NCI-H2081 treated with DMSO at 0.1 percent for 48 hours (cell line): ENCODE measurements around the gene SLC35B2.

ENCODE experiments used
- DNase-seq: peaks from one replicate; lab custom pipeline; 2025; lab: John Stamatoyannopoulos, UW

SLC35B2 gene, protein sequence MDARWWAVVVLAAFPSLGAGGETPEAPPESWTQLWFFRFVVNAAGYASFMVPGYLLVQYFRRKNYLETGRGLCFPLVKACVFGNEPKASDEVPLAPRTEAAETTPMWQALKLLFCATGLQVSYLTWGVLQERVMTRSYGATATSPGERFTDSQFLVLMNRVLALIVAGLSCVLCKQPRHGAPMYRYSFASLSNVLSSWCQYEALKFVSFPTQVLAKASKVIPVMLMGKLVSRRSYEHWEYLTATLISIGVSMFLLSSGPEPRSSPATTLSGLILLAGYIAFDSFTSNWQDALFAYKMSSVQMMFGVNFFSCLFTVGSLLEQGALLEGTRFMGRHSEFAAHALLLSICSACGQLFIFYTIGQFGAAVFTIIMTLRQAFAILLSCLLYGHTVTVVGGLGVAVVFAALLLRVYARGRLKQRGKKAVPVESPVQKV

DNA sequence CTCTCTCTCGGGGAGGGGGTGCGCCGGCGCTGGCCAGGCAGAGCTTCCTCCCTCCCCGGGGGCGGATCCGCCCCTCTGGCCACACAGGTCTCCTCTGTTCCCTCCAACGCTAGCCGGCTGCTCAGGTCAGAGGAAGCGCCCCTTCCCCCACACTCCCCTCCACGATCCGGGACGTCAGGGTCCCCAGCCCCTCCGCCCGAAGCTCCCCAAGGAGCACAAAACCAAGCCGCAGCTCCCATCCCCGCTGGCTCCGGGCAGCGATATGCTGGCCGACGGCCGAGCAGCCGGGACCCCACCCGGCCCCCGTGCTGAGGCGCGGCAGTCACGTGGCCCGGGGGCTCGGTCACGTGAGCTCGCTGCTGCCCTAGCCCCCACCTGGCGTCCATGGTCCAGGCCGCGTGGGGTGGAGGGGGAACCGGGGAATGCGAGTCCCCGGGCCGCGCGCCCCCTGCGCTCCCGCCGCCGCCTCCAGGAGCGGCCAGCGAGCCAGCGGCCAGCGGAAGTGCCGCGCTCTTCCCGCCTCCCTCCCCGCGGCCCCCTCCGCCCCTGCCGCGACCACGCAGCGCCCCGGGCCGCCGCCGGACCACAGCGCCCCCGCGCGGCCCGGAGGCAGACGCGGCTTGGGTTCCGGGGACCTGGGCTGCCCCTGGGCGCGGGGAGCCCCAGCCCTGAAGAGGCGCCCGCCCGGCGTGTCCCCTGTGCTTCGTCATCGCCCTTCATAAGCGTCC is at the start of gene SLC35B2:
SLC35B2 (minus strand) TSS at position 504 of the 728 bp plus-strand sequence; CDS start at position 386, 118 bp downstream.
- DNase-seq = no peak

DNA sequence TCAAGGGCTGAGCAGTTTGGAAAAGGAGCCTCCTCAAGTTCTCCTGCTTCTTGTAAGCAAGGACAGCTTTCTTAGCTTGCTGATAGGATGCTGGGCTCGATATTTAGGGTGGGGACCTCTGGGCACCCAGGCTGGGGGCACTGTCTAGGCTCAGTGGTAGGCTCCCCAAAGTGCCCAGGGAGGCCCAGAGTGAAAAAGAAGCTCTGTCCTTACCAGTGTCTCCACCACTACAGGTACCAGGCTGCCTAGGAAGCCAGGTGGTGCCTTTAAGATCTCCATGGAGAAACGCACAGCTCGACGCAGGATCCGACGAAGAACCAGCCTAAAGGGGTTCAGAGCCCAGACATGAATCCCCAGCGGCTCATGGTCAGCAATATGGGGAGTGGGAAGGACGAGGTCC is 49.4 kb upstream of the SLC35B2 start:
- no peak for DNase-seq

DNA sequence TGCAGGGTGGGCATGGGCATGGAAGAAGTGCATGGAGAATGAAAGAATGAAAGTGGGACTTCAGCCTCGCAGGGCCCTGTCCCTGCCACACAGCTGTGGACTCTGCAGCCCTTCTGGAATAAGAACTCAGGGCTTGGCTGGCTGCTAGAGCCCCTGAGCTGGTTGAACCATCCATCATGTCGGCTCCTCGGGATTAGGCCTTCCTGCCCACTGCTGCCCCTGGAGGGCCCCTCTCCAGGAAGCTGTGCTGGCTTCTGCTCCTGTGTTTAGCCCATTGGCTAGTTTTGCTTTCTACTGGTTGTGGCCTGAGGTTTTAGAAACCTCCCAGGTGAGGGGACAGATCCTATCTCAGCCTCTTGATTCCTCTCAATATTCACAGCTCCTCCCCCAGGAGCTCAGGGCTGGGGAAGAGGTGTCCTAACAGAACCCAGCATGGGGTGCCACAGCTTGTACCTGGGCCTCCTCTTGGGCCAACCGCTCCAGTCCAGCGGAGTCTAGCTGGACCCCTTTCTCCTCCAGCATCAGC is 47.9 kb upstream of the SLC35B2 start:
- DNase-seq = no peak

DNA sequence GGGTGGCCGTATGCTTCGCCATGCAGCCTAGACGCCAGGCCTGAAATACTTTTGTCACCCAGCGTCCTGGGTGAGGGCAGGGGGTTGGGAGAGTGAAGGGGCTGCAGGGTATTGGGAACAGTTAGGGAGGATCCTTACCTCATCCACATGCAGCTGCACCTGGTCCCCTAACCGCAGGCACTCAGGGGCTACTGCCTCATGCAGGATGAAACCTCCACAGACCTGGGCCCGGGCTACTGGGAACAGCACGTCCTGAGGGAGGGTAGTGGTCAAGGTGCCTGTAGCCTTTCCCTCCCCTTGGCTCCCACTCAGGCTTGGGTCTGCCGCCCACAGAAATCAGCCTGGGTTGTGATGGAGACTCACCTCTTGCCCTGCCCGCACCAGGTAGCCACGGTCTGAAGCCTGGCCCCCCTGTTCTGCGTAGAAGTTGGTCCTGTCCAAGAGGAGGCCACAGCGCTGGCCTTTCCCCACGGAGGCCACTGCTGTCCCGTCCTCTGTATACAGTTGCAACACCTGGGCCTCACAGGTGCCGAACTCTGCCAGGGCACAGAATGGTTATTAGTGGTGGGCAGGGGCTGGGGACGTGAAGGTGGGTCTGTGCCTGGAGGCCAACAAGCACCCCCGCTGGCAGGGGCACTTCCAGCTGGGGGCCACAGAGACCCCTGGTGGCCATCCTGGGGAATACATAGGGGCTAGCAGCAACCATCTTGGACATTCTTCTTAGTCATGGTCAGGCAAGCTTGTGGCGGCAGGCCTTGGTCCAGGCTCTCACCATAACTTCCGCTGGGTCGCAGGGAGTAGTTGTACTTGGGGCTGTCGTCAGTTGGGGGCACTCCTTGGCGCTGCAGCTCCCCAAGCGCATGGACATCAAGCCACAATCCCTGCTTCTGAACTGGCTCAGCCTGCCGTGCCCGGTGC is 47.2 kb upstream of the SLC35B2 start:
- DNase-seq = no peak

DNA sequence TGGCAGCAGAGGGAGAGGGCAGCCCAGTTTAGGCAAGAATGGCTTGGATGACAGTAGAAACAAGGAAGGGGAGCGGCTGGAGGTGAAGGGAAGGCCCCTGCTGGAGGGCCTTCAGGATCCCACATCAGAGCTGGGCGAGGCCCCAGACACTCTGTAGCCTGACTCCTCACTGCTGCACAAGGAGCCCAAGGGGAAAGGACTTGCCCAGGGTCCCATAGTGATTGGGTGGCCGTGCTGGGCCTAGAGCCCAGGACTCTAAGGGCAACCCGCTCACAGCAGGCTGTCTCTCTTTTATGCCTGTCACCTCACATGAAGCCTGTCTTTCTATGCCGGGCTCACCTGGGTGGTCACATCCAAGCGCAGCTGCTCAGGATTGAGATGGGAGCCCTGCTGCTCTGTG is 46.5 kb upstream of the SLC35B2 start:
- DNase-seq = no peak

DNA sequence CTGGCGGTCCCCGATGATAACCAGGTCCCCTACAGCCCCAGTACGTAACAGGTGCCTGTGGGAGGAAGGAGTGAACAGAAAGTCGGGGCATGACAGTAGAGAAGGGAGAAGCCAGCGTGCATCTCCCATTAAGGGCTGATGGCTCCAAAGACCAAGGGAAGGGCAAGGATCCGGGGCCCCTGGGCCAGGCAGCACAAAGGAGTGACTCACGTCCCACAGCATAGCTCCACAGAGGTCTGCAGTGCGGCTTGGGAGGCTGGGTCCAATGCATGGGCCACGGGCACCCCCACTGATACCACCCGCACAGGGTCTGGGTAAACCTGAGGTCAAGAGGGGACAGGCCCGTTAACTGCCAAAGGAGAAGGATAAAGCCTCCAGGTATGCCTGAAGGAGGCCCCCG is 45.5 kb upstream of the SLC35B2 start:
- DNase-seq = no peak

DNA sequence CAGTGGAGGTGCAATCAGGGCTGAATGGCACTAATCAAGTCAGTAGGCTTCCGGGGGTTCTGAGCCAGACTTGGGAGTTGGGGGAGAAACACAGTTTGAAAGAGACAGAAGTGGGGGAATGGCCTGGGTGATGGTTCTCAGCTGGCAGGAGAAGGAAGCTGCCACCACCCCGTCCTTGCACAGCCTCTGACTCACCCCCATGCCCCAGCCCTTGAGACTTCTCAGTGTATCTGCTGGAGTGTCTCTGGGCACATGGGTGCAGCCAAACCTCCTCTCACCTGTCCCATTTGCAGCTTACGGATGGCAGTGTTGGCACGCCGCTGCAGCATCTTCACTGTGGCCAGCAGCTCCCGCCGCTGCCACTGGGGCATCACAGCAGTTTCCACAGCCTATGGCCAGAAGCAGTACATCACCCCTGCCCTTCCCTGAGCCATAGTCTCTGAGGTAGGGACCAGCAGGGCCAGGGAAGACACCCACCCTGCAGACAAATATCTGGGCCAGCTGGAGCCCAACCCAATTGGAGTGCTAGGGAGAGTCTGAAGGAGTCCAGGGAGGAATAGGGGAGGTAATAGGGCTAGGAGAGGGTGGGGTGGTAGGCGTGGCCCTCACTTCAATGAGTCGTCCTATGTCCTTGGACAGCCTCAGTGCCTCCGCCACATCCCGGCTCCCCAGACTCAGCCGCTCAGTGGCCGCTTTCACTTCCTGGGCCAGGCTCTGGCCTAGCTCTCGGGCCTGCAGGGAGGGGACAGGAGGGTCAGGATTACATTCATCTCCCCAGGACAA is 44.6 kb upstream of the SLC35B2 start:
- DNase-seq = no peak

DNA sequence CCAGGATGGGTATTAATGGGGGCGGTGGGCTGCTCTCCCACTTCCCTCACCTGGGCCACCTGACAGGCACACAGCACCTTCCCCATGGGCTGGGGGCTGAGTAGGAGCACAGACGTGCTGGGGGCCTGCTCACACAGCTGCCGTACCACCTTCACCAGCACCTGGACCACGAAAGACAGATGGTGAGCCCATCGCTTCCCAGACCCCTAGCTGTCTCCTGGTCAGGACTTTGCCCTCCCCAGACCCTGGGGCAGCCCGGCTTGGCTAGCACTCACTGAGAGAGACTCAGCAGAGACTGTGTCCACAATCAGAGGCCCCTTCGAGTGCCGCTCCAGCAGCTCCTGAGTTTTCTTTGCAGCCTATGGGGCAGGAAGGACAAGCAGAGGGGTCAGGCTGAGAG is 43.8 kb upstream of the SLC35B2 start:
- no peak for DNase-seq

DNA sequence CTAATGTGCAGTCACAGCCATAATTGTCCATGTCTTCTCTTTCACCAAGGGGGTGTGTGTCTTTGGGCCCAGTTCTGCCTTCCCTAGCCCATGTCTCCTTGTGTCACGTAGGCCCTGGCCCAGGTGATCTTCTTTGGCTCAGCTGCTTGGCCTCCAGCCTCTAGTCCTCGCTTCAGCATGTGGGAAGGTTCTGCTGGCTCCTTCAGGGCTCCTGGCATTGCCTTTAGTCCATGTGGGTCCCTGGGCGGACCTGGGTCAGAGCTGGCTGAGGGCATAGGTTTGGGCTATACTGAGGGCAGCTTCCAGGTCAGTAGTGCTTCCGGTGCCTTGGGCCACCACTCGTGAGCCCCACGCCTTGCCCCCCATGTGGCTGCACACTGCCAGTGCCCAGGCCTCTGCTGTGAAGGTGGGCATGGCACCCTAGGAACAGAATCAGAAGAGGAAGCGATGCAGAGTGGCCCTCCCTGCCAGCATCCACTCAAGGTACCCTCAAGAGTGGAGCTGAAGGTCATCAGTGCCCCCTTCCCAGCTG is 43.0 kb upstream of the SLC35B2 start:
- no peak for DNase-seq

DNA sequence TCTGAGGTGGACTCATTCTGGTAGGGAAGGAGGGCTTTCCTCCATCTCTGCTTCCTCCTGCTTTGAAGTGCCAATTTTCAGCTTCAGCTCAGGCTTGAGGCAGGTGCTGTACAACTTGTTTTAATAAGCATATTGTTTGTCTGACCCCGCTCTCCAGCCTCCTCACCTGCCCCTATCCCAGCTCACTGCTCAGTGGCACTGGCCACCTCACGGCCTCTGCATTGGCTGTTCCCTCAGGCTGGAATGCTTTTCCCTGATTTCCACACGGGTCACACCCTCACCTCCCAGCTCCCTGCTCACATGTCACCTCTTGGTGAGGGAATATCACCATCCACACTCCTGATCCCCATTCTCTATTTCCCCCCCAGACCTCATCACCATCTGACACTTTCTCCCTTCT is 41.5 kb upstream of the SLC35B2 start:
- DNase-seq = no peak

DNA sequence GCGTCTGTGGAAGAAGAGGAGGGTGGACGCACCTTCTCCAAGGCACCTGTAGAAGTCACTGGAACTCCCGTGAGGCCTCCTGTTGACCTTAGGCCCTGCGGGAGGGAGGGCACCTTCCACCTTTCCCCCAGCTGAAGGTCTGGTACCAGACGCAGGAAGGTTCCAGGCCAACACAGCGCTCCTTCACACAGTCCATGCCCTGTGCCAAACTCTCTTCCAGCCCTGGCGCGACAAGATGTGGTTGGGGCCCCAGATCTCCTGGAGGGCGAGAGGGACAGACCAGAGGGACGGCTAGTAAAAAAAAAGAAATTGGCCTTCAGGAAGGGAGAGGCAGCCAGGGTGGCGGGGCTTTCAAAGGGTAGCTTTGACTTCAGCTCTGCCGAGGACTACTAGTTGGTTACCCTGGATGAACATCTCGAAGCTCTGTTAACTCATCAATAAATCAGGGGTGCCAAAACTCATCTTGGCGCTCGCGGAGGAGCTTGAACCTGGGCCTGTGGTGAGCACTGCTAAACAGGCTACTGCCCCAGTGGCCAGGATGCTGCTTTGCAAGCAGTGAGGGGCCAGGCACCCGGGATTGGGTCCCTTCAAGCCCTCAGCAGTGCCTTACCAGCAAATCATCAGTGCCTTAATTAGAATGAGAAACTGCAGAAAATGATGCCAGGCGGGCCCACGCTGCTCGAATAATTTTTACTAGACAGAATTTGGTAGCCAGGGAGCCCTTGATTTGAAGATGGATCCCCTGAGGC is 40.9 kb upstream of the SLC35B2 start:
- no peak for DNase-seq

DNA sequence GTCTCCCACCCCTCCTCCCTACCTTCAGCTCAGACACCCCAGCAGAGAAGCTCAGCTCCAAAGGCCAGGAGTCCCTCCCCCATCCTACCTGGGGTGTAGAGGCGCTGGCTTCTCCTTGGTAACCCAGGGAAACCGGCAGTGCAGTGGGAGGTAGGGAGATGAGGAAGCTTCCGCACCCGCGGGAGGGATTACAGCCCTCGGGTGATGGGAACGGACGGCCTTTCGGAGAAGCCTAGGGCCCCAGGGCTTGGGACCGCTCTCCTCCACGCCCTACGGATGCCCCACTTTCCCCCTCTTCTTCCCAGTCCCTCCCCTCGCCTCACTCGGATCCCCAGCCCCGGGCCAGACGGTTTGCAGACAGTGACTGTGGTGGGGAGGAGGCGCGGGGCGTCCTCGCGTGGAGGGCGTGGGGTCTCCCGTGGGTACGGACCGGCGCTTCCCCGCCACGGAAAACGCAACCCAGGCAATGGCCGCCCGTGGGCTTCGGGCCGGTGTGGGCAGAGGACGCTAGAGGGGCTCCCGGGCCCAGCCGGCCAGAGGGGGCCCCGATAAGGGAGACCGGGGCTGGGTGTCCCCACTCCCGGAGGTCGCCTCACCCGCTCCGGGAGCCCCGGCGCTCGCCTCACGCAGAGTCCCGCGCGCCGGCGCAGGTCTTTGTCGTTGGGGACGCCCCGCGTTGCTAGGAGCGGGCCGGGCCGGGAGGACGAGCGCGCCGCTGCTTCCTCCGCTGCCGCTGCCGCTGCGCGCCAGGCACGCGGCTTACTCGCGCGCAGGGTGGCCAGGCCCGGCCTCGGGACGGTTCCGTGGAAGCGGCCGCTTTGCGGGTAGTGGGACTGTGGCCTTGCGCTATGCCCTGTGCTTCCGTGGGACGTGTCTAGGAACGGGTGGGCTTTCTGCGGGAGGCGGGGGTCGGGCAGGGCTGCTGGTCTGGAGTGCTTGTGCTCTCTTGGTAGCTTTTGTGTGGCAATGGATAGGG is 40.0 kb upstream of the SLC35B2 start:
- DNase-seq = no peak

DNA sequence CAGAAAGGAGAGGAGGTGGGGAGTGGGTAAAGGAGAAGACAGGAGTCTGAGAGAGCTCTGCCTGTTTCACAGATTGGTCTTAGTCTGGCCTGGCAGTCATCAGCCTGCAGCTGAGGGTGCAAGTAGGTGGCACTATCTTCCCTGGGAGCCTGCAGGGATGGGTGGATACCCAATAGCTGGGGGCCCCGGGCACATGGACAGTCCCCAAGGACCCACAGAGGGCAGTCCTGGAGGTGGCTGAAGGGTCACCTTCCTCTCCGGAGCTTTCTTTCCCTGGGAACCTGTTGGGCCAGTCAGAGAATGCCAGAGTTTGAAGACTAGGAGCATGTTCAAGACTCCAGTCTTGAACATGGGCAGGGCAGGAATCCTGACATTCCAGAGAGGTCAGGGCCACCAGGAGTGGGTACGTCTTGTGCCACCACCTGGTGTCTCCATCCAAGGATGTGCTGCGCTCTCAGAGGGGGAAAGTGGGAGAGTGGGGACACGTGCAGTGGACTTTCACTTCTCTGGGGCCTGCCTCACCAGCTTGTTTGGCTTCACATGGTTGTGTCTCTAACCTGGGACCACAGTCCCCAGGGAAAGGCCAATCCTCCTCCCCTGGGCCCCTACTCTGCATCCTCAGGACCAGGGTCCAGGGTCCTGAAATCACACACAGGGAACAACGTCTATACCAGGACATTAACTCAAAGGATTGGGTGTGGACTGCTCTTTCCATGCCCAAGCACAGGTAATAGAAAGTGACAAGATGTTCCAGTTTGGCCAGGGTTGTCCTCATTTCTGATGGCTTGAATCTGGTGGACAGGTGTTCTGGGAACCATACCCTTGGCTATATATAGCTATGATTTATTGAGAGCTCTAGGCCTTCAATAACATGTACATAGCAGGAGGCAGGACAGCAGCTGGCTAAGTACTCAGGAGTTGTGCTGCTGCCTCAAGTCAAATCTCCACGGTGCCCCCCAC is 37.8 kb upstream of the SLC35B2 start:
- no peak for DNase-seq

DNA sequence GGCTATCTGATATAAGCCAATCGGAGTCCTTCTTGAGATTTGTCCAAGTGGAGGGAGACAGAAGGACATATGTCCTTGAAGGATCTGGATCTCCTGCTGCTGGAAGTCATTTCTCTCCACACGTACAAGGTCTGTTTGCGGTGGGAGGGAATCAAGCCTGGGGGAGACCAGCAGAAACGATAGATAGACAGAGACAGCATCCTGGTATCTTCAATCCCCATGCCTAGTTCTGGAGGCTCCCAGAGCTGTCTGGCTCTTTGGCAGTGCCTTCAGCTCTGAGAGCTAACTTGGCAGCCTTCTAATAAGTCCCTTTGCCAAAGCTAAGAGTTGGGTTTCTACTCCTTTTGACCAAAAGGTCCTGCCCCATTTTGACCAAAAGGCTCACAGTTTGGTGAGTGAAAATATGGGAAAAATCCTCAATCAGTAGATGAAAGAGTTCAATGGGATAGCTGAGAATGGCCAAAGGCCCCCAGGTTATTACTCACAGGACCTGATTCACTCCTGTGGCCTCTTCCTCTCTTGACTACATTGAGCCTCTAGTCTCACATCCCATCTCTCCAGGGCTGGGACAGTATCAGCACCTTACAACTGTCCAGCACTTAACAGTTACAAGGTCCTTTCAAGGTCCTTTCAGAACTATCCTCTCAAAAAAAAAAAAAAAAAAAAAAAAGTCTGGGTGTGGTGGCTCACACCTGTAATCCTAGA is 35.5 kb upstream of the SLC35B2 start:
- no peak for DNase-seq

DNA sequence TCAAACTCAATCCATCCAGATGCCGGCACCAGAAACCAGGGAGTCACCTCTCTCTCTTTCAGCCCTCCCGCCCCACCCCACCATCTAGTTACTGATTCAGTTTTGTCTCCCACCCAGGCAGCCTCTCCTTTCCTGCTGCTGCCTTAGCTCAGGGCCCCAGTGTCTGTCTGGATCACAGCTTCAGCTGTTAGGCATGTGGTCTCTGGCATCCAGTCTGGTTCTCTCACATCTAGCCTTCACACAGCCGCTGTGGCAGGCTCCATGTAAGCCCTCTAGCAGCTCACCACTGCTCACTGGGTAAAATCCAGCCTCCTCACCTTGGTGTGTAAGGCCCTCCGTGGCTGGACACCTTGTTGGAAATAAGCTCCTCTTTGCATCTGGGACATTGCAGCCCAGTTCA is 34.5 kb upstream of the SLC35B2 start:
- DNase-seq = no peak

DNA sequence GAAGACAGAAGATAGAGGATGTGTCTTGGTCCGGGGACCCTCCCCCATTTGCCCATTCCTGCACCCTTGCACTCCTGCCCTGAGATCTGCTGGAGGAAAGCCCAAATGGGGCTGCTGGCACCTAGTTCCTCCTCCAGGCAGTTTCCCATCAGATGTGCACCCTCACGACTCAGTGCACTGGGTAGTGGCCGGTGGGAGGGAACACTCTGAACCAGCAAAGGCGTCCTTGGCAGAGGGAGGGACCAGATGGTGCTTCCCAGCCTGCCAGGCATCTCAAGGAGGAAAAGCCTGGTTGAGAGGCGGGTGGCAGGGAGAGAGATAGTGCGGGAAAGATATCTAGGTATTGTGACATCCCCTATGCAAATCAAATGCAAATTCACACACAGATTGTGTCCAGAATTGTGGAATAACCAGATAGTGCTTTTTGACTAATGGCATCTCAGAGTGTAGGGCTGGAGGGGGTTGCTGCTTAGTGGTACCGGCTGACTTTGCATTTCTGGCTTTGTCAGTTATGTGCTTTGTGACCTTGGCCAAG is 32.5 kb upstream of the SLC35B2 start:
- DNase-seq = no peak

DNA sequence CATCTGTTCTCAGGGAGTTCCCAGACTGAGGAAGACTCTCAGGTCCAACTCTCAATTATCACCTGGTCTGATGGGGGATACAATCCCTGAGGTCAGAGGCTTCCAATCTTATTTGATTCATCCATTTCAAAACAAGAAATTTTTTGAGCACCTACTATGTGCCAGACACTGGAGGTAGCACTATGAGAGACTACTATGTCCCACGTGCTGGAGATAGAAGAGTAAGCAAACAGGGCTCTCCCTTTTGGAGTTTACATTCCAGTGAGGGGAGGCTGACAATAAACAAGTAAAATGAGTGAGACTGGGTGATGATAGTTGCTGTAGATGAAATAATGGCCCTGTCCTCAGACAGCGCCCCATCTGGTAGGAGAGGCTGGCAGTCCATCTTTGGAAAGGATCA is 29.4 kb upstream of the SLC35B2 start:
- no peak for DNase-seq
